Astrocyte (in vitro differentiated cells and primary cell): ENCODE results near the gene MAST2. TPM values are rescaled to one million over a fixed set of nuclear protein-coding genes. Genes with fewer than 3 reads are reported as not detected.
"Not testable (repeated sequence)": the region's sequence is repeated elsewhere in the genome, so short reads cannot be mapped to it uniquely, and the experiment has no call there.

ENCODE experiments used
- DNase-seq: peaks from one replicate; pipeline ENCODE4 v3.0.0-alpha.2; 2010; ENCODE audit warnings: low read depth
- FAIRE-seq: peaks from 2 replicates; lab custom pipeline; 2011; peaks lifted over from hg19 to GRCh38; lab: Jason Lieb, UNC
- H2AFZ ChIP-seq: 2 replicates; pipeline ENCODE4 v1.6.0; 2012; ENCODE audit warnings: low read depth, low read length, inconsistent platforms
- H3K27ac ChIP-seq: 2 replicates; pipeline ENCODE4 v1.5.1; 2011; ENCODE audit warnings: low read depth, low read length, inconsistent platforms
- H3K27me3 ChIP-seq: 2 replicates; pipeline ENCODE4 v1.6.0; 2011; ENCODE audit warnings: low read length, inconsistent platforms; ENCODE audit not compliant: insufficient read depth
- H3K36me3 ChIP-seq: 2 replicates; pipeline ENCODE4 v1.5.1; 2011; ENCODE audit warnings: low read length, inconsistent platforms; ENCODE audit not compliant: insufficient read depth
- H3K4me1 ChIP-seq: 2 replicates; pipeline ENCODE4 v1.5.1; 2011; ENCODE audit warnings: low read length, inconsistent platforms; ENCODE audit not compliant: insufficient read depth
- H3K4me2 ChIP-seq: 2 replicates; pipeline ENCODE4 v1.6.0; 2012; ENCODE audit warnings: low read length, inconsistent platforms
- H3K4me3 ChIP-seq: 2 replicates; pipeline ENCODE4 v1.5.1; 2011; ENCODE audit warnings: low read depth, mild to moderate bottlenecking, low read length, inconsistent platforms; ENCODE audit not compliant: insufficient read depth
- H3K79me2 ChIP-seq: 2 replicates; pipeline ENCODE4 v1.6.0; 2012; ENCODE audit warnings: mild to moderate bottlenecking, low read length, inconsistent platforms; ENCODE audit not compliant: insufficient read depth
- H3K9ac ChIP-seq: 2 replicates; pipeline ENCODE4 v1.6.0; 2012; ENCODE audit warnings: mild to moderate bottlenecking, low read length, inconsistent platforms
- H3K9me3 ChIP-seq: 2 replicates; pipeline ENCODE4 v1.5.1; 2012; ENCODE audit warnings: low read depth, mild to moderate bottlenecking, low read length, inconsistent platforms; ENCODE audit not compliant: insufficient read depth
- H4K20me1 ChIP-seq: 2 replicates; pipeline ENCODE4 v1.6.0; 2012; ENCODE audit warnings: low read length, inconsistent platforms; ENCODE audit not compliant: insufficient read depth
- H3K27ac Mint-ChIP-seq: one replicate; pipeline ENCODE4 v1.8.0; 2021; ENCODE audit warnings: mild to moderate bottlenecking, mixed read lengths; ENCODE audit not compliant: unreplicated experiment
- H3K27me3 Mint-ChIP-seq: one replicate; pipeline ENCODE4 v1.8.0; 2021; ENCODE audit warnings: low read depth, mixed read lengths; ENCODE audit not compliant: unreplicated experiment
- H3K36me3 Mint-ChIP-seq: one replicate; pipeline ENCODE4 v1.8.0; 2021; ENCODE audit warnings: low read depth, mixed read lengths; ENCODE audit not compliant: unreplicated experiment
- H3K4me1 Mint-ChIP-seq: one replicate; pipeline ENCODE4 v1.8.0; 2021; ENCODE audit warnings: low read depth, mixed read lengths; ENCODE audit not compliant: unreplicated experiment
- H3K4me3 Mint-ChIP-seq: one replicate; pipeline ENCODE4 v1.8.0; 2021; ENCODE audit warnings: mild to moderate bottlenecking, moderate library complexity, mixed read lengths; ENCODE audit not compliant: unreplicated experiment
- H3K9me3 Mint-ChIP-seq: one replicate; pipeline ENCODE4 v1.8.0; 2021; ENCODE audit warnings: mild to moderate bottlenecking, mixed read lengths; ENCODE audit not compliant: unreplicated experiment
- CTCF ChIP-seq: IDR thresholded peaks from 2 replicates; pipeline ENCODE4 v1.5.1; 2011; ENCODE audit warnings: low read depth, mild to moderate bottlenecking, inconsistent platforms, low read length, moderate library complexity; ENCODE audit not compliant: insufficient read depth
- EZH2 ChIP-seq: IDR thresholded peaks from 2 replicates; pipeline ENCODE4 v1.6.1; 2012; ENCODE audit warnings: mild to moderate bottlenecking, low read length, inconsistent platforms; ENCODE audit not compliant: insufficient read depth
- total RNA-seq: library from RNA; stranded (reverse); gene quantifications from 2 replicates; pipeline ENCODE4 v1.2.1, GENCODE V29; 2021

MAST2 gene
- total RNA-seq, 1 donor from 2014 or later, result 41.0 TPM

GRCh38 chr1:45838322-45838721, 34.9 kb downstream of the MAST2 start:
- not testable (repeated sequence) for DNase-seq, H3K4me3 ChIP-seq, H3K9me3 ChIP-seq, H3K4me3 Mint-ChIP-seq, H3K27me3 Mint-ChIP-seq, H3K27me3 ChIP-seq, H2AFZ ChIP-seq, H3K4me2 ChIP-seq, FAIRE-seq, H3K4me1 ChIP-seq, H3K9ac ChIP-seq, H3K36me3 ChIP-seq, H3K36me3 Mint-ChIP-seq, H3K27ac Mint-ChIP-seq, H3K4me1 Mint-ChIP-seq, H3K9me3 Mint-ChIP-seq, H3K27ac ChIP-seq
- H3K79me2 ChIP-seq, result peaks cover 33% of the 10 kb centered on the region
- H4K20me1 ChIP-seq, result peaks cover 16% of the 10 kb centered on the region

- no peak for FAIRE-seq
- TF ChIP-seq EZH2, result no peak
- no peak for TF ChIP-seq CTCF
- Histone ChIP-seq H3K4me2 (no peak overlapping the region), H3K9me3 (no peaks in the 10 kb centered on the region), H3K4me1 (no peaks in the 10 kb centered on the region), H3K27me3 (no peaks in the 10 kb centered on the region), H2AFZ (no peak overlapping the region), H3K79me2 (peaks cover 28% of the 10 kb centered on the region), H4K20me1 (peaks cover 10% of the 10 kb centered on the region), H3K4me3 (no peak overlapping the region), H3K9ac (no peak overlapping the region), H3K36me3 (no peaks in the 10 kb centered on the region), H3K27ac (no peak overlapping the region)
- DNase-seq, result no peak
- H3K4me1 Mint-ChIP-seq, result peaks cover 3% of the 10 kb centered on the region
- H3K36me3 Mint-ChIP-seq, result peaks cover 1% of the 10 kb centered on the region
- no peaks in the 10 kb centered on the region for H3K9me3 Mint-ChIP-seq
- no peak overlapping the region for H3K4me3 Mint-ChIP-seq
- no peak overlapping the region for H3K27ac Mint-ChIP-seq
- no peaks in the 10 kb centered on the region for H3K27me3 Mint-ChIP-seq
Measured at GRCh38 chr1:45840704-45841103, 37.3 kb downstream of the MAST2 start.

- Histone ChIP-seq H2AFZ (no peak overlapping the region), H3K9ac (no peak overlapping the region), H3K27ac (no peak overlapping the region), H3K4me1 (no peaks in the 10 kb centered on the region), H4K20me1 (peaks cover 10% of the 10 kb centered on the region), H3K4me3 (no peak overlapping the region), H3K27me3 (no peaks in the 10 kb centered on the region), H3K4me2 (no peak overlapping the region), H3K79me2 (peaks cover 10% of the 10 kb centered on the region), H3K36me3 (no peaks in the 10 kb centered on the region), H3K9me3 (no peaks in the 10 kb centered on the region)
- no peaks in the 10 kb centered on the region for H3K27me3 Mint-ChIP-seq
- no peak for TF ChIP-seq EZH2
- TF ChIP-seq CTCF, result no peak
- no peak overlapping the region for H3K4me3 Mint-ChIP-seq
- peaks cover 8% of the 10 kb centered on the region for H3K4me1 Mint-ChIP-seq
- H3K9me3 Mint-ChIP-seq, result no peaks in the 10 kb centered on the region
- H3K36me3 Mint-ChIP-seq, result peaks cover 1% of the 10 kb centered on the region
- H3K27ac Mint-ChIP-seq, result no peak overlapping the region
- DNase-seq, result no peak
- peak; percentile 9 for FAIRE-seq
Measured at GRCh38 chr1:45842786-45843185, 39.4 kb downstream of the MAST2 start.
